ENCODE measurements around the gene LRMDA.

DNA sequence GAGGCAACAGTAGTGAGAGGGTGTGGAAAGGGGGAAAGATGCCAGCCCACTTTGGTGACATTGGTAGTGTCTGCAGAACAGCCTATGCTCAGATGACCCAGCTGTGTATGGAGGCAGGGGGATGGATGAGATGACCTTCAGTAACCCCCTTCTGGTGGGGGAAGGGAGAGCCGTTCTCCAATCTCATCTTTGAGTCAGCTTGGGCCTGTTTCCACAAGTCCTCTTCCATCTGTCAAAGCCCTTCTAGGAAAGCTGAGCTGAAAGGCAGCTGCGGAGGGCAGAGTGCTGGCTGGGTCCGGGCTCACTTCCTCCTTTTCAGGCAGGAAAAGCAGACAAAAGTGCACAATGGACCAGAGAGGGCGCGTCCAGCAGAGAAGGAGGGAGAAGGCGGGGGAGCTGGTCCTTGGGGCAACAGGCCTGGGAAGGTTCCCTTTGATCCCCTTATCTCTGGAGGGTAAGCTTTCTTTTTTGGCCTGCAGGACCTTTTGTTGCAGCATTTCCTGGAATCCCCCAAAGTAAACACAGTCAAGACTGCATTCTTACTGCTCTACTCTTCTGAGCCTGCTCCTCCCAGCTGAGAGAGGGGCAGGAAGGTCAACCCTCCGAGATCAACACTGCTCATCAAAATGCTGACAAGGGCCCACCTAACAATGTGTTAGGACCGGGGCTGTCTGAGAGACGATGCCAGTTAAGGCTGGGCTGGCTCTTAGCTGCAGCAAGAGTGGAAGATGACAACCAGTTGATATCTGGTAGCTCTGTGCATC lies 1.2 kb upstream of the LRMDA start:
- TF ChIP-seq, protein P1, sequence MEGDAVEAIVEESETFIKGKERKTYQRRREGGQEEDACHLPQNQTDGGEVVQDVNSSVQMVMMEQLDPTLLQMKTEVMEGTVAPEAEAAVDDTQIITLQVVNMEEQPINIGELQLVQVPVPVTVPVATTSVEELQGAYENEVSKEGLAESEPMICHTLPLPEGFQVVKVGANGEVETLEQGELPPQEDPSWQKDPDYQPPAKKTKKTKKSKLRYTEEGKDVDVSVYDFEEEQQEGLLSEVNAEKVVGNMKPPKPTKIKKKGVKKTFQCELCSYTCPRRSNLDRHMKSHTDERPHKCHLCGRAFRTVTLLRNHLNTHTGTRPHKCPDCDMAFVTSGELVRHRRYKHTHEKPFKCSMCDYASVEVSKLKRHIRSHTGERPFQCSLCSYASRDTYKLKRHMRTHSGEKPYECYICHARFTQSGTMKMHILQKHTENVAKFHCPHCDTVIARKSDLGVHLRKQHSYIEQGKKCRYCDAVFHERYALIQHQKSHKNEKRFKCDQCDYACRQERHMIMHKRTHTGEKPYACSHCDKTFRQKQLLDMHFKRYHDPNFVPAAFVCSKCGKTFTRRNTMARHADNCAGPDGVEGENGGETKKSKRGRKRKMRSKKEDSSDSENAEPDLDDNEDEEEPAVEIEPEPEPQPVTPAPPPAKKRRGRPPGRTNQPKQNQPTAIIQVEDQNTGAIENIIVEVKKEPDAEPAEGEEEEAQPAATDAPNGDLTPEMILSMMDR (conservative IDR thresholded peaks at IDR 0.05; ENCODE audit: low read depth, low read length), result no peak
- no peak for TF ChIP-seq EZH2 (IDR thresholded peaks at IDR 0.05; ENCODE audit: borderline replicate concordance, low read depth, low read length, poor library complexity, severe bottlenecking)
